Endothelial cell of umbilical vein (primary cell): ENCODE results near the gene ZNF225. TPM values are rescaled to one million over a fixed set of nuclear protein-coding genes. Genes with fewer than 3 reads are reported as not detected.

Source experiments
- Bru-seq: library from RNA; stranded (reverse); fragments of 400-500 nt; gene quantifications from one replicate; lab custom pipeline; 2021; lab: Mats Ljungman, UMichigan
- BruChase-seq, 2 experiments: library from RNA; stranded (reverse); fragments of 400-500 nt; gene quantifications; one replicate each; lab custom pipeline; 2021; lab: Mats Ljungman, UMichigan
- BruUV-seq: library from RNA; stranded (reverse); fragments of 400-500 nt; replicated peaks from 2 replicates; lab custom pipeline; 2021; lab: Mats Ljungman, UMichigan
- CTCF ChIA-PET: fragments of 300-600, 350-600 bp; sonication (Branson Sonifier 250); formaldehyde crosslinking; loops from one replicate; lab custom pipeline; 2021; ENCODE audit warnings: antibody characterized with exemption, inconsistent platforms; lab: Charles Lee
- POLR2A ChIA-PET: fragments of 300-600, 350-600 bp; sonication (Branson Sonifier 250); formaldehyde crosslinking; loops from one replicate; lab custom pipeline; 2021; ENCODE audit warnings: antibody characterized with exemption, inconsistent platforms; lab: Charles Lee
- DNase-seq: peaks from one replicate; pipeline ENCODE4 v3.0.0-alpha.2; 2011; ENCODE audit warnings: low read depth, low spot score
- FAIRE-seq: peaks from 2 replicates; lab custom pipeline; 2011; peaks lifted over from hg19 to GRCh38; lab: Jason Lieb, UNC
- H2AFZ ChIP-seq: 2 replicates; pipeline ENCODE4 v1.6.0; 2012; ENCODE audit warnings: low read depth, low read length, control low read depth, inconsistent platforms
- H3K27ac ChIP-seq: 2 replicates; pipeline ENCODE4 v1.5.1; 2011; ENCODE audit warnings: low read depth, mild to moderate bottlenecking, control low read depth, low read length, moderate library complexity; ENCODE audit not compliant: insufficient read depth
- H3K27me3 ChIP-seq, 2 experiments: 2 replicates each; pipeline versions ENCODE4 v1.6.0 to v1.6.1; 2011; ENCODE audit warnings: low read length in 2 of 2, mixed read lengths in 1 of 2; ENCODE audit not compliant: control insufficient read depth in 2 of 2, insufficient read depth in 2 of 2
- H3K36me3 ChIP-seq, 2 experiments: 2 replicates in 1 of 2; 3 replicates in 1 of 2; pipeline ENCODE4 v1.5.1; 2011; ENCODE audit warnings: low read length in 2 of 2, mild to moderate bottlenecking in 1 of 2, moderate library complexity in 1 of 2; ENCODE audit not compliant: control insufficient read depth in 2 of 2, insufficient read depth in 2 of 2; ENCODE audit errors: extremely low read depth in 1 of 2
- H3K4me1 ChIP-seq: 3 replicates; pipeline ENCODE4 v1.5.1; 2011; ENCODE audit warnings: mild to moderate bottlenecking, low read length; ENCODE audit not compliant: control insufficient read depth, insufficient read depth; ENCODE audit errors: extremely low read depth
- H3K4me2 ChIP-seq: 2 replicates; pipeline ENCODE4 v1.6.1; 2011; ENCODE audit warnings: low read length, control low read depth, mixed read lengths; ENCODE audit not compliant: insufficient read depth
- H3K4me3 ChIP-seq, 3 experiments: fragments of 200-600 bp in 1 of 3; sonication (generic), shearing (Covaris generic) in 1 of 3; replicated peaks in 1 of 3; 2 replicates each; pipeline ENCODE4 v1.5.1; 2011 to 2016; ENCODE audit warnings: control low read depth in 3 of 3, low read length in 3 of 3, mild to moderate bottlenecking in 2 of 3, inconsistent platforms in 1 of 3, low read depth in 1 of 3, moderate library complexity in 1 of 3; ENCODE audit not compliant: insufficient read depth in 1 of 3
- H3K79me2 ChIP-seq: 2 replicates; pipeline ENCODE4 v1.6.0; 2012; ENCODE audit warnings: low read length, inconsistent platforms; ENCODE audit not compliant: control insufficient read depth, insufficient read depth
- H3K9ac ChIP-seq: replicated peaks from 2 replicates; pipeline ENCODE3; 2011; ENCODE audit warnings: low read length, control low read depth; ENCODE audit not compliant: insufficient read depth; ENCODE audit errors: extremely low read depth
- H3K9me1 ChIP-seq: replicated peaks from 3 replicates; pipeline ENCODE4 v1.6.0; 2011; ENCODE audit warnings: mild to moderate bottlenecking, low read length; ENCODE audit not compliant: control insufficient read depth, insufficient read depth; ENCODE audit errors: extremely low read depth
- H3K9me3 ChIP-seq: replicated peaks from 2 replicates; pipeline ENCODE4 v1.5.1; 2012; ENCODE audit warnings: low read length, inconsistent platforms; ENCODE audit not compliant: control insufficient read depth, insufficient read depth
- H4K20me1 ChIP-seq: replicated peaks from 2 replicates; pipeline ENCODE3; 2011; ENCODE audit warnings: mild to moderate bottlenecking, low read length; ENCODE audit not compliant: control insufficient read depth, insufficient read depth; ENCODE audit errors: extremely low read depth
- EZH2 ChIP-seq: IDR thresholded peaks from 2 replicates; pipeline ENCODE4 v1.6.1; 2012; ENCODE audit warnings: borderline replicate concordance, low read depth, mild to moderate bottlenecking, moderate library complexity, low read length, inconsistent platforms; ENCODE audit not compliant: severe bottlenecking
- FOS ChIP-seq: IDR thresholded peaks from 2 replicates; pipeline ENCODE4 v1.6.1; 2011; ENCODE audit warnings: mild to moderate bottlenecking, low read length, moderate library complexity, borderline replicate concordance; ENCODE audit not compliant: insufficient read depth
- GATA2 ChIP-seq: IDR thresholded peaks from 2 replicates; pipeline ENCODE4 v1.7.0; 2011; ENCODE audit warnings: low read depth, mild to moderate bottlenecking, moderate library complexity, mixed read lengths, low read length; ENCODE audit not compliant: insufficient read length, insufficient read depth
- JUN ChIP-seq: IDR thresholded peaks from 2 replicates; pipeline ENCODE4 v1.6.1; 2011; ENCODE audit warnings: borderline replicate concordance, low read depth; ENCODE audit not compliant: insufficient read length, insufficient read depth
- MYC ChIP-seq: IDR thresholded peaks from one replicate; pipeline ENCODE4 v1.6.1; 2011; ENCODE audit warnings: mild to moderate bottlenecking, low read depth, low read length
- POLR2A ChIP-seq: IDR thresholded peaks from 2 replicates; pipeline ENCODE4 v1.6.1; 2012; ENCODE audit warnings: low read depth, mild to moderate bottlenecking, control low read depth, low read length
- POLR2AphosphoS5 ChIP-seq: IDR thresholded peaks from 2 replicates; pipeline ENCODE4 v1.6.1; 2012; ENCODE audit warnings: low read depth, mild to moderate bottlenecking, control low read depth, low read length, moderate library complexity; ENCODE audit not compliant: insufficient read depth
- dilution Hi-C: fragments of 300-500 bp; cut with MboI; formaldehyde crosslinking; loops from one replicate; pipeline ENCODE4 v1.15.0; 2019; ENCODE audit warnings: low sequenced_read_pairs; ENCODE audit not compliant: extremely low pct_ligation_motif_present
- intact Hi-C: fragments of 100-400 bp; cut with micrococcal nuclease; formaldehyde crosslinking; loops from one replicate; pipeline ENCODE4 v1.10.0; 2022
- long read RNA-seq: library from polyadenylated mRNA; stranded (forward); transcript quantifications from one replicate; pipeline ENCODE4 v2.0.0, GENCODE V29; 2021
- polyA minus RNA-seq, 3 experiments: library from RNA; depleted of rRNA, polyadenylated mRNA; stranded (reverse); fragments of >200 nt; gene quantifications; 1 replicate in 1 of 3; 2 replicates in 2 of 3; pipeline ENCODE4 v1.2.3, GENCODE V29; 2011
- polyA plus RNA-seq, 4 experiments: library from polyadenylated mRNA; depleted of rRNA in 3 of 4; stranded (reverse) in 3 of 4; unstranded in 1 of 4; fragments of >200 nt; gene quantifications; 2 replicates each; pipeline versions ENCODE4 v1.2.1 to v1.2.3, GENCODE V29; 2011 to 2012; ENCODE audit warnings: missing spikeins in 1 of 4
- total RNA-seq: library from RNA; stranded (reverse); gene quantifications from 2 replicates; pipeline ENCODE4 v1.2.3, GENCODE V29; 2021
- TF ChIP-seq, protein P1 (sequence below), 2 donors: IDR thresholded peaks; 1 replicate in 1 of 2; 2 replicates in 1 of 2; pipeline ENCODE4 v1.5.1; 2011; ENCODE audit warnings: low read length in 2 of 2, mild to moderate bottlenecking in 2 of 2, moderate library complexity in 2 of 2, control low read depth in 1 of 2, inconsistent platforms in 1 of 2, low read depth in 1 of 2; ENCODE audit not compliant: insufficient read depth in 1 of 2; ENCODE audit errors: extremely low read depth in 1 of 2
- TF ChIP-seq, protein P2 (sequence below): IDR thresholded peaks from 2 replicates; pipeline ENCODE4 v1.6.1; 2011; ENCODE audit not compliant: insufficient read depth, insufficient read length

ZNF225 gene
- total RNA-seq: 3.9 and 4.1 TPM in 2 replicates
- 0.83 and 0.92 TPM in 2 replicates for polyA plus RNA-seq
- 0.79 and 0.87 TPM in 2 replicates for polyA plus RNA-seq (2011; cell fraction: cytosol; rRNA removed)
- polyA plus RNA-seq (2011; cell fraction: nucleus; rRNA removed): 2.9 TPM in 2 replicates
- polyA plus RNA-seq (2012): 2.3 and 2.6 TPM in 2 replicates
- 2.1 and 2.8 TPM in 2 replicates for polyA minus RNA-seq
- 1.4 TPM for polyA minus RNA-seq (2011; cell fraction: cytosol; rRNA and poly(A)+ RNA removed)
- 2.5 and 4.4 TPM in 2 replicates for polyA minus RNA-seq (2011; cell fraction: nucleus; rRNA and poly(A)+ RNA removed)
- percentile 62 among the genes with signal in this experiment for Bru-seq, nascent RNA
- BruChase-seq, experiment 1, labeled RNA remaining after a 6-hour chase: percentile 50 among the genes with signal in this experiment
- BruChase-seq, experiment 2, labeled RNA remaining after a 2-hour chase: percentile 61 among the genes with signal in this experiment
- long read RNA-seq, full-length matches to known transcripts: 3 of 5 reads
- long read RNA-seq, partial matches to known transcripts: 0 of 5 reads
- long read RNA-seq, other reads (novel, unspliced or antisense): 2 of 5 reads

DNA sequence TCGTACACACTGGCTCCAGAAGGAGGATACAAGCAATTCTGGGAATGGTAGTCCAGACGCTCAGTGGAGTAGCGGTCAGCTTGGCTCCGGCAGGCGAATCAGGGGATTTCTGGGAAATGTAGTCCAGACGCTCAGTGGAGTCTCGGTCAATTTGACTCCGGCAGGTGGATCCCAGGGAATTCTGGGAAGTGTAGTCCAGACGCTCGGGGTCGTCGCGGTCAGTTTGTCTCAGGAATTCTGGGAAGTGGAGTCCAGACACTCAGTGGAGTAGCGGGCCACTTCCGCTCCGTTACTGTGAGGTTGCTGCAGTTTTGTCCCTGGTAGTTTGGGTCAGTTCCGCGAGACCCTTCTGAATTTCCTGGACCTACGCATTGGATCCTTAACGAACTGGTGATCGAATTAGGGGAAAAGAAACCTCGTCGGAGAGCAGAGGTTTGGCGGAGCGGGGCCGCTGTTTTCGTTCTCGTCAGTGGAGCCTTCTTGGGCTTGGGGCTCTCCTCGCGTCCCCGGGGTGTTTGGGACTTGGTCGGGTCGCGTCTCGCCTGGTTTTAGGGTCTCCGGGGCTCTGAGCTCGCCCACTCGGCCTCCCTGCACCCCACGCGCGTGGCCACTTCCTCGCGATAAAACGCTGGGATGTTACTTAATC is at the start of gene ZNF225:
Gene ZNF225, plus strand, starts transcription at position 262 of the 646 bp plus-strand sequence. CDS start 2,429 bp downstream, outside the sequence.
- Histone ChIP-seq H3K9me1 (no peaks in the 10 kb centered on the region), H3K4me2 (peak within 1 kb of the TSS; percentile 92), H3K27me3 (no peaks in the 10 kb centered on the region), H3K4me1 (peaks cover 6% of the 10 kb centered on the region), H3K79me2 (no peaks in the 10 kb centered on the region), H3K27ac (peak within 1 kb of the TSS; percentile 32), H3K36me3 (peaks cover 0 to 2% of the 10 kb centered on the region in 2 experiments), H2AFZ (peak within 1 kb of the TSS; percentile 87), H4K20me1 (no peaks in the 10 kb centered on the region), H3K9ac (peak within 1 kb of the TSS; percentile 70), H3K4me3 (peak within 1 kb of the TSS; percentile 80 to 94 (median 84)), H3K9me3 (peaks cover 3% of the 10 kb centered on the region)
- POLR2A ChIA-PET: interaction anchor here (1.1 kb wide), 1 partner anchor 109 kb away, joined by 3 read pairs; no protein-coding TSS in a partner anchor
- DNase-seq (peak; percentile 98), FAIRE-seq (peak; percentile 99)
- BruUV-seq: TSS peak; percentile 53
- TF ChIP-seq POLR2AphosphoS5 (peak; percentile 66), FOS (no peak), EZH2 (no peak), MYC (no peak), GATA2 (no peak), POLR2A (peak; percentile 85), JUN (no peak)
- TF ChIP-seq, protein P1, sequence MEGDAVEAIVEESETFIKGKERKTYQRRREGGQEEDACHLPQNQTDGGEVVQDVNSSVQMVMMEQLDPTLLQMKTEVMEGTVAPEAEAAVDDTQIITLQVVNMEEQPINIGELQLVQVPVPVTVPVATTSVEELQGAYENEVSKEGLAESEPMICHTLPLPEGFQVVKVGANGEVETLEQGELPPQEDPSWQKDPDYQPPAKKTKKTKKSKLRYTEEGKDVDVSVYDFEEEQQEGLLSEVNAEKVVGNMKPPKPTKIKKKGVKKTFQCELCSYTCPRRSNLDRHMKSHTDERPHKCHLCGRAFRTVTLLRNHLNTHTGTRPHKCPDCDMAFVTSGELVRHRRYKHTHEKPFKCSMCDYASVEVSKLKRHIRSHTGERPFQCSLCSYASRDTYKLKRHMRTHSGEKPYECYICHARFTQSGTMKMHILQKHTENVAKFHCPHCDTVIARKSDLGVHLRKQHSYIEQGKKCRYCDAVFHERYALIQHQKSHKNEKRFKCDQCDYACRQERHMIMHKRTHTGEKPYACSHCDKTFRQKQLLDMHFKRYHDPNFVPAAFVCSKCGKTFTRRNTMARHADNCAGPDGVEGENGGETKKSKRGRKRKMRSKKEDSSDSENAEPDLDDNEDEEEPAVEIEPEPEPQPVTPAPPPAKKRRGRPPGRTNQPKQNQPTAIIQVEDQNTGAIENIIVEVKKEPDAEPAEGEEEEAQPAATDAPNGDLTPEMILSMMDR (IDR thresholded peaks at IDR 0.05; ENCODE audit: extremely low read depth in 1 of 2, insufficient read depth in 1 of 2, low read depth in 1 of 2, low read length in 2 of 2): no peak
- TF ChIP-seq, protein P2, sequence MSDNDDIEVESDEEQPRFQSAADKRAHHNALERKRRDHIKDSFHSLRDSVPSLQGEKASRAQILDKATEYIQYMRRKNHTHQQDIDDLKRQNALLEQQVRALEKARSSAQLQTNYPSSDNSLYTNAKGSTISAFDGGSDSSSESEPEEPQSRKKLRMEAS: no peak
- CTCF ChIA-PET: interaction anchor here (1.1 kb wide), 1 partner anchor 178 kb away, joined by 3 read pairs; the partner anchor contains the start of gene ZNF45
- dilution Hi-C loops: no loop called here
- intact Hi-C loops: loop anchor here (1.0 to 10.0 kb wide), 16 partner anchors 19 to 387 kb away; partner anchors contain the start of genes SMG9, ZNF112, ZNF155 and ZNF180
